SK-N-SH (cell line): Measurements from ENCODE around the gene GNAI1. TPM values are rescaled to one million over a fixed set of nuclear protein-coding genes. Genes with fewer than 3 reads are reported as not detected.
A peak's percentile ranks its signal among the peaks of the same experiment; 100 is the strongest.

Experiments
- CTCF ChIA-PET: fragments of 300-600, 350-600 bp; formaldehyde crosslinking; extraction: SDS; loops from one replicate; lab custom pipeline; 2021; lab: Yijun Ruan, JAX
- POLR2A ChIA-PET: fragments of 350-600 bp; sonication (Branson Sonifier 250); formaldehyde crosslinking; extraction: SDS; loops from one replicate; lab custom pipeline; 2020; ENCODE audit warnings: antibody characterized with exemption, inconsistent platforms; lab: Yijun Ruan, JAX
- DNase-seq: peaks from one replicate; pipeline ENCODE4 v3.0.0; 2012
- H2AFZ ChIP-seq: fragments of 200-600 bp; sonication (generic); 2 replicates; pipeline ENCODE4 v1.8.1; 2016; ENCODE audit warnings: antibody characterized with exemption, mild to moderate bottlenecking, low read depth
- H3F3A ChIP-seq: fragments of 200-600 bp; sonication (generic); replicated peaks from 2 replicates; pipeline ENCODE3; 2016; ENCODE audit warnings: antibody characterized with exemption, mild to moderate bottlenecking; ENCODE audit not compliant: insufficient read depth
- H3K27ac ChIP-seq, 2 experiments: fragments of 200-500 bp in 1 of 2; fragments of 200-600 bp in 1 of 2; sonication (Bioruptor generic) in 1 of 2; sonication (generic), shearing (Covaris generic) in 1 of 2; 2 replicates each; pipeline versions ENCODE4 v1.5.1 to v1.6.1; 2014 to 2016; ENCODE audit warnings: low read depth in 2 of 2, inconsistent platforms in 1 of 2, low read length in 1 of 2, mild to moderate bottlenecking in 1 of 2, mixed read lengths in 1 of 2
- H3K27me3 ChIP-seq: fragments of 200-600 bp; sonication (generic), shearing (Covaris generic); 2 replicates; pipeline ENCODE4 v1.6.1; 2016; ENCODE audit warnings: mixed run types; ENCODE audit not compliant: insufficient read depth
- H3K36me3 ChIP-seq, 2 experiments: fragments of 200-500 bp in 1 of 2; fragments of 200-600 bp in 1 of 2; sonication (Bioruptor generic) in 1 of 2; sonication (generic) in 1 of 2; replicated peaks in 1 of 2; 2 replicates each; pipeline versions ENCODE3 to v1.5.1; 2014 to 2016; ENCODE audit warnings: low read length in 1 of 2, mild to moderate bottlenecking in 1 of 2; ENCODE audit not compliant: insufficient read depth in 2 of 2, control insufficient read depth in 1 of 2
- H3K4me1 ChIP-seq, 2 experiments: fragments of 200-500 bp in 1 of 2; fragments of 200-600 bp in 1 of 2; sonication (Bioruptor generic) in 1 of 2; sonication (generic), shearing (Covaris generic) in 1 of 2; 2 replicates each; pipeline versions ENCODE4 v1.5.1 to v1.6.1; 2014 to 2016; ENCODE audit warnings: low read depth in 1 of 2, low read length in 1 of 2, mixed run types in 1 of 2; ENCODE audit not compliant: insufficient read depth in 2 of 2, control insufficient read depth in 1 of 2
- H3K4me2 ChIP-seq: fragments of 200-600 bp; sonication (generic), shearing (Covaris generic); 2 replicates; pipeline ENCODE4 v1.6.1; 2017; ENCODE audit warnings: mixed run types
- H3K4me3 ChIP-seq, 2 experiments: fragments of 200-500 bp in 1 of 2; fragments of 200-600 bp in 1 of 2; sonication (Bioruptor generic) in 1 of 2; sonication (generic), shearing (Covaris generic) in 1 of 2; 2 replicates each; pipeline versions ENCODE4 v1.5.1 to v1.8.1; 2014 to 2016; ENCODE audit warnings: low read depth in 2 of 2, inconsistent platforms in 1 of 2, low read length in 1 of 2, mild to moderate bottlenecking in 1 of 2, mixed read lengths in 1 of 2, moderate library complexity in 1 of 2
- H3K79me2 ChIP-seq: fragments of 200-600 bp; sonication (generic); 2 replicates; pipeline ENCODE4 v1.8.1; 2017; ENCODE audit warnings: mild to moderate bottlenecking; ENCODE audit not compliant: insufficient read depth
- H3K9ac ChIP-seq: fragments of 200-600 bp; sonication (generic); 2 replicates; pipeline ENCODE4 v1.6.1; 2017; ENCODE audit warnings: mixed run types
- H3K9me2 ChIP-seq: fragments of 200-600 bp; sonication (generic); 2 replicates; pipeline ENCODE4 v1.6.1; 2017; ENCODE audit warnings: mixed run types
- H3K9me3 ChIP-seq: fragments of 200-600 bp; sonication (generic); 2 replicates; pipeline ENCODE4 v1.6.1; 2017; ENCODE audit warnings: mixed run types, mild to moderate bottlenecking, moderate library complexity
- H4K20me1 ChIP-seq: fragments of 200-600 bp; sonication (generic); 2 replicates; pipeline ENCODE4 v1.6.1; 2017; ENCODE audit warnings: mild to moderate bottlenecking, mixed run types; ENCODE audit not compliant: insufficient read depth
- CHD2 ChIP-seq: fragments of 150-350 bp; IDR thresholded peaks from 2 replicates; pipeline ENCODE4 v1.6.1; 2018; ENCODE audit warnings: low read length; ENCODE audit not compliant: partially characterized antibody
- FOSL2 ChIP-seq: IDR thresholded peaks from 2 replicates; pipeline ENCODE4 v1.4.0; 2012; ENCODE audit warnings: low read depth, mild to moderate bottlenecking, moderate library complexity, borderline replicate concordance
- GABPA ChIP-seq: IDR thresholded peaks from 2 replicates; pipeline ENCODE4 v1.4.0; 2012; ENCODE audit warnings: low read depth, mild to moderate bottlenecking
- GATA2 ChIP-seq: sonication (generic); formaldehyde crosslinking; IDR thresholded peaks from 2 replicates; pipeline ENCODE4 v1.5.0; 2020; ENCODE audit warnings: mild to moderate bottlenecking, missing genetic modification reagents
- IRF3 ChIP-seq: fragments of 150-350 bp; IDR thresholded peaks from 2 replicates; pipeline ENCODE4 v1.6.1; 2016; ENCODE audit warnings: mild to moderate bottlenecking, low read depth, low read length
- MEF2A ChIP-seq: IDR thresholded peaks from 2 replicates; pipeline ENCODE4 v1.4.0; 2012; ENCODE audit warnings: low read depth, borderline replicate concordance
- MXI1 ChIP-seq: IDR thresholded peaks from 2 replicates; pipeline ENCODE4 v1.6.1; 2012; ENCODE audit warnings: mild to moderate bottlenecking, low read depth, low read length, improper control_type of control experiment
- NRF1 ChIP-seq: IDR thresholded peaks from 2 replicates; pipeline ENCODE4 v1.6.1; 2012; ENCODE audit warnings: low read depth, mild to moderate bottlenecking, low read length
- PBX3 ChIP-seq: IDR thresholded peaks from 2 replicates; pipeline ENCODE4; 2012
- RCOR1 ChIP-seq: fragments of 150-350 bp; IDR thresholded peaks from 2 replicates; pipeline ENCODE4 v1.6.1; 2017; ENCODE audit warnings: antibody characterized with exemption, low read length
- REST ChIP-seq: IDR thresholded peaks from 2 replicates; pipeline ENCODE4 v1.6.1; 2012; ENCODE audit warnings: mild to moderate bottlenecking, low read depth, low read length, moderate library complexity
- SMC3 ChIP-seq: IDR thresholded peaks from 2 replicates; pipeline ENCODE4 v1.6.1; 2012; ENCODE audit warnings: low read depth, low read length, improper control_type of control experiment
- TAF1 ChIP-seq: IDR thresholded peaks from 2 replicates; pipeline ENCODE4 v1.6.1; 2012; ENCODE audit warnings: low read depth, mild to moderate bottlenecking, low read length, moderate library complexity, borderline replicate concordance
- TCF12 ChIP-seq: IDR thresholded peaks from 2 replicates; pipeline ENCODE4 v1.4.0; 2012
- TEAD4 ChIP-seq: IDR thresholded peaks from 2 replicates; pipeline ENCODE4 v1.4.0; 2012; ENCODE audit warnings: mild to moderate bottlenecking, borderline replicate concordance; ENCODE audit not compliant: insufficient read depth
- WGBS: methylation state at CpG from one replicate; pipeline ENCODE4 v1.1.6; 2017; ENCODE audit warnings: low lambda C conversion rate; 5-methylcytosine and 5-hydroxymethylcytosine counted together
- polyA plus RNA-seq, 3 experiments: library from polyadenylated mRNA; depleted of rRNA; stranded (reverse); fragments of >200 nt; gene quantifications; 2 replicates each; pipeline ENCODE4 v1.2.3, GENCODE V29; 2012

The GNAI1 gene
- polyA plus RNA-seq, 1 of the 3 experiments (the other 2 are of a cell fraction) = 69.1 TPM

- no peak overlapping the region for H3K9ac ChIP-seq
- no peak; the same call in 1 of the 2 replicates for TF ChIP-seq PBX3
- TF ChIP-seq RCOR1 = no peak
- TF ChIP-seq MEF2A = no peak
- TF ChIP-seq NRF1 = no peak
- no peak for TF ChIP-seq TEAD4
- no peak for TF ChIP-seq FOSL2
- TF ChIP-seq GATA2 = no peak
- TF ChIP-seq CHD2 = no peak
- TF ChIP-seq IRF3 = no peak
- TF ChIP-seq REST = no peak
- TF ChIP-seq GABPA = no peak
- TF ChIP-seq MXI1 = no peak
- TF ChIP-seq, all 33 proteins: peak for 0
- Histone ChIP-seq H3F3A (no peaks in the 10 kb centered on the region), H3K27me3 (no peaks in the 10 kb centered on the region), H3K9me3 (no peaks in the 10 kb centered on the region), H3K27ac (peak overlapping the region; percentile 6 to 11; a peak in 2 of 4 replicates), H4K20me1 (no peaks in the 10 kb centered on the region), H2AFZ (no peak overlapping the region), H3K4me3 (no peak overlapping the region), H3K79me2 (no peaks in the 10 kb centered on the region), H3K9me2 (no peaks in the 10 kb centered on the region), H3K36me3 (no peaks in the 10 kb centered on the region), H3K4me1 (peaks cover 2 to 12% of the 10 kb centered on the region in 2 experiments; a peak in 1 of 4 replicates), H3K4me2 (no peak overlapping the region)
- DNase-seq = no peak
- ChIA-PET CTCF (no interaction called here), POLR2A (no interaction called here)
- WGBS = 91% methylated on average over 4 of the region's 4 CpGs
Observed at GRCh38 chr7:80263333-80263732, 128.7 kb downstream of the GNAI1 start.

- peaks cover 2 to 12% of the 10 kb centered on the region in 2 experiments; a peak in 1 of 4 replicates for H3K4me1 ChIP-seq
- peak overlapping the region; percentile 6 to 11; a peak in 2 of 4 replicates for H3K27ac ChIP-seq
- POLR2A ChIA-PET = no interaction called here
- H3K9me2 ChIP-seq = no peaks in the 10 kb centered on the region
- no peak overlapping the region for H3K4me3 ChIP-seq
- 84% methylated on average over 2 of the region's 2 CpGs for WGBS
- H3K4me2 ChIP-seq = no peak overlapping the region
- H3K9me3 ChIP-seq = no peaks in the 10 kb centered on the region
- no peak overlapping the region for H3K9ac ChIP-seq
- no peaks in the 10 kb centered on the region for H3K27me3 ChIP-seq
- H4K20me1 ChIP-seq = no peaks in the 10 kb centered on the region
- H2AFZ ChIP-seq = no peak overlapping the region
- no peak for TF ChIP-seq TAF1
- TF ChIP-seq PBX3 = peak; percentile 39; the same call in 1 of the 2 replicates
- TF ChIP-seq TCF12 = peak; percentile 68
- TF ChIP-seq SMC3 = no peak
- TF ChIP-seq GABPA = no peak
- no peaks in the 10 kb centered on the region for H3F3A ChIP-seq
- H3K36me3 ChIP-seq = no peaks in the 10 kb centered on the region
- DNase-seq = no peak
- no peaks in the 10 kb centered on the region for H3K79me2 ChIP-seq
- CTCF ChIA-PET = no interaction called here
Observed at GRCh38 chr7:80263821-80264220, 129.2 kb downstream of the GNAI1 start.
